ENCODE data around the gene LEMD1. TPM values are rescaled to one million over a fixed set of nuclear protein-coding genes. Genes with fewer than 3 reads are reported as not detected.

LEMD1 gene
- total and polyA plus RNA-seq, 10 donors, result not detected

GRCh38 chr1:205449750-205450443 is 28.0 kb upstream of the LEMD1 start:
- Histone ChIP-seq H3K27me3 (replicated peaks in 1 of 7) (peaks cover 1 to 80% (median 18%) of the 10 kb centered on the region in 7 donors), H3K4me3 (peak overlapping the region in 2 of 8 donors; percentile 3 to 5), H3K9me3 (no peaks in the 10 kb centered on the region), H3K4me1 (peaks cover 0 to 28% (median 10%) of the 10 kb centered on the region in 6 donors), H3K36me3 (no peaks in the 10 kb centered on the region), H3K27ac (no peak overlapping the region)
- DNase-seq, result no peak
- 33 to 46% (median 37%) methylated on average over 14 to 18 of the region's 18 CpGs for WGBS, 5 donors
- TF ChIP-seq CTCF (IDR thresholded peaks at IDR 0.05 in 8 of 11, conservative IDR thresholded peaks at IDR 0.05 in 3 of 11) (no peak), POLR2AphosphoS5 (IDR thresholded peaks at IDR 0.05) (no peak), POLR2A (IDR thresholded peaks at IDR 0.05) (no peak)
- intact Hi-C loops (cut with DNase I; ENCODE audit: low total_unique reads), result no loop called here

GRCh38 chr1:205449254-205449749 is 27.4 kb upstream of the LEMD1 start:
- 84 to 92% (median 88%) methylated on average over 2 to 4 of the region's 4 CpGs for WGBS, 5 donors
- H3K27ac ChIP-seq, result no peak overlapping the region
- H3K4me1 ChIP-seq, result peaks cover 0 to 26% (median 10%) of the 10 kb centered on the region in 6 donors
- no peak for DNase-seq
- intact Hi-C loops (cut with DNase I; ENCODE audit: low total_unique reads), result no loop called here
- no peaks in the 10 kb centered on the region for H3K9me3 ChIP-seq
- peaks cover 0 to 80% (median 13%) of the 10 kb centered on the region in 7 donors for H3K27me3 ChIP-seq (replicated peaks in 1 of 7)
- H3K4me3 ChIP-seq, result peak overlapping the region in 2 of 8 donors; percentile 3 to 5
- H3K36me3 ChIP-seq, result no peaks in the 10 kb centered on the region
- TF ChIP-seq POLR2A (IDR thresholded peaks at IDR 0.05) (no peak), CTCF (IDR thresholded peaks at IDR 0.05 in 8 of 11, conservative IDR thresholded peaks at IDR 0.05 in 3 of 11) (no peak), POLR2AphosphoS5 (IDR thresholded peaks at IDR 0.05) (no peak)

GRCh38 chr1:205448540-205449253 is 26.8 kb upstream of the LEMD1 start:
- WGBS, 5 donors, result 89 to 93% (median 90%) methylated on average over 6 of the region's 6 CpGs
- Histone ChIP-seq H3K4me3 (no peak overlapping the region), H3K36me3 (no peaks in the 10 kb centered on the region), H3K27ac (no peak overlapping the region), H3K9me3 (no peaks in the 10 kb centered on the region), H3K4me1 (peaks cover 0 to 26% (median 10%) of the 10 kb centered on the region in 6 donors), H3K27me3 (replicated peaks in 1 of 7) (peaks cover 0 to 80% (median 12%) of the 10 kb centered on the region in 7 donors)
- TF ChIP-seq CTCF (IDR thresholded peaks at IDR 0.05 in 8 of 11, conservative IDR thresholded peaks at IDR 0.05 in 3 of 11) (no peak), POLR2A (IDR thresholded peaks at IDR 0.05) (no peak), POLR2AphosphoS5 (IDR thresholded peaks at IDR 0.05) (no peak)
- no peak for DNase-seq
- intact Hi-C loops (cut with DNase I; ENCODE audit: low total_unique reads), result no loop called here

All from spleen (tissue), 11 donors.